Measurements from ENCODE around the gene GABBR2.

Gene GABBR2

DNA sequence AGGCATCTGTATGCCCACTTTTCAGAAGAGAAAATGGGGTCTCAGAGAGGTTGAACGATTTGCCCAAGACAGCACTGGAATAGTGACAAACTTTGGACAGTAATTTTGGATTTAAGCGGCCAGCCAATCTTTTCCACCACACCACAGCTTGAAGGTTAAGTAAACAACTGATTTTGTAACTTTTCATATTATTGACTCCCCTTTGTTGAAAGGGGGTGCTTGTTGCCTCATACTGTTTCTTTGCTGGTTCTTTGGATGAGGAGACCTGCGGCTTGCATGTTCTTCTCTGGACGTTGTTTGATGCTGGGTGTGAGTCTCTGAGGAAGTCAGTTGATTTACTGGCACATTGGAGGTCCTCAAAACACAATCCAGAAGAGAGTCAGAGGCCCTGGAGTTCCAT is 11.7 kb upstream of the GABBR2 start:
- DNase-seq = no peak

GRCh38 chr9:98719055-98719454 is 10.3 kb upstream of the GABBR2 start:
- no peak for DNase-seq

DNA sequence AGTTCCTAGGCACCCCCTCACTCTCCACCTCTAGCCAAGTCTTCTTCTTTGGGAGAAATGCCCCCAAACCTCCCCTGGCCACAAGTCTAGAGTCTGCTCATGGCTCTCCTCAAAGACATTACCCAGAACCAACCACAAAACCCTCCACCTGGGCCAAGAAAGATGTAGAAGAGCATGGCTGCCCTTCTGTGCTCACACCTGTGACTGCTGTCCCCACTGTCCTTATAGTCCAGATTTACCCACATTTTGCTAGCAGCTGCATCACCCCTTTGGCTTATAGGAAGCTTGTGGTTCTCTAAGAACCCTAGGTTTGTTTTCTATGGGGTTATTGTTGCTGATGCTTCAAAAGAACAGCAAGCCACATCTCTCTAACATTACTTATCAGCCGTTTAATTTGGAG is 6.1 kb upstream of the GABBR2 start:
- DNase-seq = no peak

- DNase-seq = no peak
Measured at GRCh38 chr9:98712987-98713386, 4.3 kb upstream of the GABBR2 start.

DNA sequence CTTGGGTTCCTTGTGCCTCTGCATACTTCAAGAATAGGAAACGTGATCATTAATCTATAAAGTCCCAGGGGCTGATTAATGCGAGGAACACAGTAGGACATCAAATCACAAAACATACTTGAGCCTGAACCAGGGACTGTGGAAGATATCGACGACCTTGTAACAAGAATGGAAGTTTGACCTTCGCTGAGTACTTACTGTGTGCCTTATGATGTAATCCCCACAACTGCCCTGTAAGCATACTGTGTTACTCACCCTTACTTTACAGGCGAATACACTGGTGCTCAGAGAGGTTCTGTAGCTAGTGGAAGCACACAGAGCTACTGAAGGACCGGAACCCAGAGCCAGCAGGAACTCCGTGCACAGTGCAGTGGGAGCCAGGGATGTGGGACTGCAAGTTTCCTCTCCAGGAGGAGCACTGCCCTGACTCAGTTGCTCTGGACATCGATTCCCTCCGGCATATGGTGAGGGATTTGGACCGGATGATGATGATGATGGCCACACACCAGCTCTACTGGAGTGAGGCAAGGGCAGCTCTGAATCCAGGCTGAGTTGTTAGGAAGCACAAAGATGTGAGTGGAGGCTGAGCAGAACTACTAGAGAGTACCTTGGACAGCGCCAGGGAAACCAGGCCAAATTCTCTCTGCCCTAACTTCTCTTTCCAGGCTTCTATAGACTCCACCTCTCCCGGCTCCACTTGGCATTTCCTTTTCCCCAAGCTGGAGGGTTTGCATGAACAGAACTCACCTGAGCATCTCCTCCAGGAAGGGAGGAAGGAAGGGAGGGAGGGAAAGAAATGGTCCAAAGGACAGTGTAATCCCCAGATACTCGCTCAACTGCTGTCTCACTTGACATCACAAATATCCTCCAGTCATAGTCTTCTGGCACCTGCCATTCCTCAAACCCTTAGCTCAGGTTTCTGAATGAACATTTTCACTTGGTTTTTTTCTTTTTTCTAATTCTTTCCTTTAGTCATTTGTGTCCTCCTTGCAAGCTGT is 1.5 kb upstream of the GABBR2 start:
- no peak for DNase-seq

DNA sequence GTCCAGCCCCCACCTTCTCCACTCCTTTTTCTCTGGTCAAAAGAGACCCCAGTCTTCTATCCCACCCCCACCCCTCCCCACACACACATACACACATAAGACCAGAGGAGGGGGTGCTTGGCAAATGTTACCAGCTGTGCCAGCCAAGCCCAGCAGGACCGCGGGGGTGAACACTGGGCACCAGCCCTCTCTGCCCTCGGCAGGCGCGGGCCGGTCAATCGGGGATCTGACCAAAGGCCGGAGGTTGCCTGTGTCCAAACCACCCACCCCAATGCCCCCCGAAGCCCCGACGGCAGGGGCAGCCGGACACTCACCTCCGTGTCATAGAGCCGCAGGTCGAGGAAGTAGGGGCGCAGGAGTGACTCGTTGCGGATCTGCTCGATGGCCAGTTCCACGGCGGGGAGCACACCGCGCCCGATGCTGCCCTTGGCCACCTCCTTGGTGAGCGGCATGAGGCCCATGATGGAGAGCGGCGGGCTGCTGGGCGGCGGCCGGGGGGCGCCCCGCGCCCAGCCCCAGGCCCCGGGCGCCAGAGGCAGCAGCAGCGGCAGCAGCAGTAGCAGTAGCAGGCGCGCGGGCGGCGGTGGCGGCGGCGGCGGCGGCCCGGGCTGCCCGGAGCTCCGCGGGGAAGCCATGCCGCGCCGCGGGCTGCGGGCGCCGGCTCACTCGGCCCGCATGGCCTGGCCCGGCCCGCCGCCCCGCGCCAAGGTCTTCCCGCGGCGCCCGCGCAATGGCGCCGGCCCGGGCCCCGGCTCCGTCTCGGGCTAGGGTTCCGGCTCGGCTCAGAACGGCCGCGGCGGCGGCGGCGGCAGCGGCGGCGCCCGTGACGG is 417 bp downstream of the GABBR2 start:
- no peak for DNase-seq

DNA sequence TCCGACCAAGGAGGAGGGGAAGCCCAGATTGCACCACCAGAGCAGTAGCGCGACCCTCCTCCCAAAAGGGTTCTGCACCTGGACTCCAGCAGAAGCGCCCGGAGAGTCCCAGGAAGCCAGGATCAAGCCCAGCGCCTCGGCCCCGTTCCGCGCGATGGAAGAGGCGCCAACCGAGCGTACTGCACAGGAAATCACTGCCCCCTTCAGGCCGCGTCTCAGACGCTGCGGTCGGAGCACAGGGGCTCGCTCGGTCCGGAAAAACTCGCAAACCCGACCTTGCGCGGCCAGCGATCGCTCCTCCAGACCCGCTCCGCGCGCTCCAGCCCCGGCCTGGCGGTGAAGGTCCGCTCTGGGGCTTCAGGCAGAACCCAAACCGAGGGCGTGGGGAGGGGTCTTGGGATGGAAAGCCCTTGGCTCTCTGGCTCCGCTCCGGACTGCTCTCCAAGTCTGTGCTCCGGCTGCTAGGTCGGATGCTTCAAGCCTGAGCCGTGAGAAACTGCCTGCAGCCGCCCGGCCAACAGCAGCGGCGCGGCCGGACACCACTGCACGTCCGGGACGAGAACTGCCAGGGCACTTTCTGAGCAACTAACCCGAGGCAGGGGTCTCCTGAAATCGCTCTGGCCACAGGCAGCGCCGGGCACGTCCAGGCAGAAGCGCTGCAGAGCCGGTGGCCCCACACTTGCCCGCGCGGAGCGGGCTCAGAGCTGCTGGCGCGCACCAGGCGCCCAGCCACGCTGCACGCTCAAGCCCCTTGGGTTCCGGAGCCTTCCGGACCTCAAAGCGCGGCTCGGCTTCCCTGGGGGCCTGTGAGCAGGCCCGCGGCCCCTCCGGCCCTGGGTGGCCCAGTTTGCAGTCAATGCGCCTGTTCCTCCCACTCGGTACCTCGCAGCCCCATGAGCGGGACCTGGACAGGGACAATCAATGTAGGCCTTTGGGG is 1.3 kb downstream of the GABBR2 start:
- DNase-seq = no peak

- DNase-seq = no peak
Measured at GRCh38 chr9:98706651-98707165, 2.0 kb downstream of the GABBR2 start.

GRCh38 chr9:98702835-98703380 is 5.8 kb downstream of the GABBR2 start:
- no peak for DNase-seq

DNA sequence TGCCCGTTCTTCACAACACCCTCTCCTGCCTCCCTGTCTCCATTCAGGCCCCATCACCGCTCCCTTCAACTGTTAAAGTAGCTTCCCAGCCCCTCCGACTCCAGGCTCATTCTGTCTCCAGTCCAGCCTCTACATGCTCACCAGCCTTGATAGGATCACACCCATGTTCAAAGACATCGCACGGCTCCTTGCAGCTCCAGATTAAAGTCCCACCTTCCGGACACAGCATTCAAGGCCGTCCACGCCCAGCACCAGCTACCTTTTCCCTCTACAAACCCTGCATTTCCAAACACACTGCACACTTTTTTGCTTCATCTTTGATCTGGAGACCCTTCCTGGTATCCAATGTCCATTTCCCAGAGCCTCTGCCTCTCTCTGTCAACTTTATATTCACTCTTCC is 6.4 kb downstream of the GABBR2 start:
- no peak for DNase-seq

GRCh38 chr9:98701576-98701975 is 7.2 kb downstream of the GABBR2 start:
- DNase-seq = no peak

DNA sequence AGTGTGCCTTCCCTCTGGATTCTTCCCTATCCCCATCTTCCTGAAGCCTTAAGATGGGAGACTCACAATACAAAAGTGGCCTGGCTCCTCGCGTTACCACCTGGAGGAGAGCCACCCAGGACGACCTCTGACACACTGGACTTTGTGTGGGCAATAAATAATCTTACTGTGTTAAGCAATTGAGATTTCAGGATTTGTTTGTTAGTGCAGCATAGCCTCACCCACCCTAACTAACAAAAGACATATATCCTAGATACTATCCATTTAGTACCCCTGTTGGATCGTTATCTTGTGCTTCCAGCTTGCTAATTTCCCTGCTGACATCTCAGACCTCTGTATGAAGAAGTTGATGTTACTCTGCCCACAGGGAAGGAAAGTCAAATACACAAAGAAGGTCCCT is 7.9 kb downstream of the GABBR2 start:
- no peak for DNase-seq

GRCh38 chr9:98698856-98699255 is 9.9 kb downstream of the GABBR2 start:
- DNase-seq = no peak

DNA sequence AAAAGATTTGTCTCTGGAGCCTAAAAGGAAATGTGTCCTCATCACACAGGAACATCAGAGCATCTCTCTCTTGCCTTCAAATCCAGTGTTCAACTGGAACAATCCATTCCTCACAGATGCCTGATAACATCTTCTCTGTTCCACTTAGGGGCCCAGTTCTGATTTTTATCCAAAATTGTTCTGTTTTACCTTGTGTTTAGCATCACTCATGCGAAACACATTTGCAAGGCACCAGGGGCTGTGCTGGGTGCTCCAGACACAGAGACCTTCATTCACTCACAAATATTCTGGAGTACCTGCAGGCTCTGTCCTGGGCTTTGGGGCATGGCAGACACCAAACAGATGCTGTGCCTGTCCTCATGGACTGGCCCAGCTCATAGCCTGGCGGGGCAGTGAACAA is 13.8 kb downstream of the GABBR2 start:
- no peak for DNase-seq

GRCh38 chr9:98692392-98692791 is 16.3 kb downstream of the GABBR2 start:
- DNase-seq = no peak

DNA sequence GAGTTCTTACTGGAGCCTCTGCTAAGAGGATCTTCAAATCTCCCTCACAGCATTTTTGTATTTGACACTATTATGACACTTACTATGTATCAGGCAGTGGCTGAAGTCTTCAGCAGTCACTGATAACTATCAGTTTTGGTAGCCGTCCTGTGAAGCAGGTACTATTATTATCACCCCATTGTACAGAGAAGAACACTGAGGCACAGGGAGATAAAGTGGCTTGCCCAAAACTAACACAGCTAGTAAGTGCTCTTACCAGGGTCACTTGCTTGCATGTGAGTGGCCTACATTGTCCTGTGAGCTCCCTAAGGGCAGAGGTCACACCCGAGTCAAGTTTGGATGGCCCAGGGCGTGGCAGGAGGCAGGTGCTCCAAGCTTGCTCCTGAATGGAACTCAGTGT is 16.8 kb downstream of the GABBR2 start:
- no peak for DNase-seq

DNA sequence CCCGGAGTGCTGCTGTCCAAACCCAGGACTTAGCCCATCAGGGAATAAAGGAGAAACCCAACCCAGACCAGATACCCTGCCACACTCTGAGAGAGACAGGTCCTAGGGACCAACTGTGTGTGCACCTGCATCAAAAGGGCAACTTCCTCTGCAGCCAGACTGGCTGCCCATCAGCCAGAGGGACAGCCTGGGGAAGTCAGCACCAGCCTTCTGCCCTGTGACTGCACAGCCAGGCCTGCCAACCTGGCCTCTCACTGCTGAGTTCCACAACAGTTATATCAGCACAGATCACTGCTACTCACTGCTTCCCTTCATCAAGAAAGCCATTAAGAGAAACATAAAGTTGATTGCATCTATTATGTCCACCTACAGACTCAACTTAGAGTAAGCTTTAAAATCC is 18.0 kb downstream of the GABBR2 start:
- DNase-seq = no peak

- no peak for DNase-seq
Measured at GRCh38 chr9:98688710-98689495, 19.8 kb downstream of the GABBR2 start.

- no peak for DNase-seq
Measured at GRCh38 chr9:98687911-98688310, 20.8 kb downstream of the GABBR2 start.

- DNase-seq = no peak
Measured at GRCh38 chr9:98686961-98687855, 21.5 kb downstream of the GABBR2 start.
